Hepatocyte (in vitro differentiated cells): ENCODE measurements around the gene HES4.

Source experiments
- EZH2 ChIP-seq: fragments of 200-600 bp; sonication (generic); IDR thresholded peaks from 2 replicates; pipeline ENCODE4 v1.6.1; 2016; ENCODE audit warnings: antibody characterized with exemption, mild to moderate bottlenecking, borderline replicate concordance
- TF ChIP-seq, protein P1 (sequence below): fragments of 200-600 bp; sonication (generic); IDR thresholded peaks from 2 replicates; pipeline ENCODE4 v1.5.1; 2016; ENCODE audit warnings: antibody characterized with exemption, mild to moderate bottlenecking; ENCODE audit not compliant: poor library complexity

DNA sequence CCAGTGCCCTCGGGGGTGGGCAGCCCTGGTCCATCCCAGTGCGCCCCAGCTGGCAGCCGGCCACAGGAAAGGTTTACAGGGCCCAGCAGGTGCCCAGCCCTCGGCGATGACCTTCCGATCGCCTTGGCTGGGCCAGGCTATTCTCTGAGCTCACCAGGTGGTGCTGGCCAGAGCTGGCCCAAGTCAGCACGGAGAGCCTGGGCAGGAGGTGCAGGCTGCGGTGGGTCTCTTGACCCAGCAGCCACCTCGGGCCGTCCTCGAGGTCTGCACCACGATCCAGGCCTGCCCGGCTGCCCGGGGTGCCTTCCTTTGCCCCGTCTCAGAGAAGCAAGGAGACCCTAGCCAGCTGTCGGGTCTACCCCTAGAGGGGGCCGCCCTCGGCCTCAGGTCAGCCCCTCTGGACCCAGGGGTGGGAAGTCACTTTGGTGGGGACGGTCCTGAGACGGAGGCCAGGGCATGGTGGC, 18.4 kb downstream of the HES4 start:
- TF ChIP-seq, protein P1, sequence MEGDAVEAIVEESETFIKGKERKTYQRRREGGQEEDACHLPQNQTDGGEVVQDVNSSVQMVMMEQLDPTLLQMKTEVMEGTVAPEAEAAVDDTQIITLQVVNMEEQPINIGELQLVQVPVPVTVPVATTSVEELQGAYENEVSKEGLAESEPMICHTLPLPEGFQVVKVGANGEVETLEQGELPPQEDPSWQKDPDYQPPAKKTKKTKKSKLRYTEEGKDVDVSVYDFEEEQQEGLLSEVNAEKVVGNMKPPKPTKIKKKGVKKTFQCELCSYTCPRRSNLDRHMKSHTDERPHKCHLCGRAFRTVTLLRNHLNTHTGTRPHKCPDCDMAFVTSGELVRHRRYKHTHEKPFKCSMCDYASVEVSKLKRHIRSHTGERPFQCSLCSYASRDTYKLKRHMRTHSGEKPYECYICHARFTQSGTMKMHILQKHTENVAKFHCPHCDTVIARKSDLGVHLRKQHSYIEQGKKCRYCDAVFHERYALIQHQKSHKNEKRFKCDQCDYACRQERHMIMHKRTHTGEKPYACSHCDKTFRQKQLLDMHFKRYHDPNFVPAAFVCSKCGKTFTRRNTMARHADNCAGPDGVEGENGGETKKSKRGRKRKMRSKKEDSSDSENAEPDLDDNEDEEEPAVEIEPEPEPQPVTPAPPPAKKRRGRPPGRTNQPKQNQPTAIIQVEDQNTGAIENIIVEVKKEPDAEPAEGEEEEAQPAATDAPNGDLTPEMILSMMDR, result no peak
- TF ChIP-seq EZH2, result no peak
